SHP77 (cell line): ENCODE data around the gene SMURF2.

Source experiments
- DNase-seq, 2 experiments: peaks; one replicate each; lab custom pipeline; 2025; lab: John Stamatoyannopoulos, UW

SMURF2 gene

GRCh38 chr17:64503341-64503740 is 158.8 kb downstream of the SMURF2 start:
- no peak for DNase-seq

DNA sequence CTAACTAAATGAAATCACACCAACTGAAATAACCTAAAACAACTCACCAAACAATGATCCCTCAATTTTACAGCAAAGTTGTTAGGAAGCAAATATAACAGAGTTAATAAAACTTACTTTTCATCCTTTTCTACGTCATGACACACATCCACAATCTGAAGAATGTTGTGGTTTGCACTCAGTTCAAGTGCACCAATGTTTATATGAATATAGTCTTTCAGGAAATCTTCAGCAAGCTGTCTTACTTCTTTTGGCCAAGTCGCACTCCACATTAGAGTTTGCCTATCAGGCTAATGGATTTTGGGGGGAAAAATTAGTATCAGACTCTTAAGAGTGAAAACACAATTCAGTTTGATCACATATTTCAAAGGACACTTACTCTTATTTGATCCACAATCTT is 159.3 kb downstream of the SMURF2 start:
- DNase-seq = no peak

DNA sequence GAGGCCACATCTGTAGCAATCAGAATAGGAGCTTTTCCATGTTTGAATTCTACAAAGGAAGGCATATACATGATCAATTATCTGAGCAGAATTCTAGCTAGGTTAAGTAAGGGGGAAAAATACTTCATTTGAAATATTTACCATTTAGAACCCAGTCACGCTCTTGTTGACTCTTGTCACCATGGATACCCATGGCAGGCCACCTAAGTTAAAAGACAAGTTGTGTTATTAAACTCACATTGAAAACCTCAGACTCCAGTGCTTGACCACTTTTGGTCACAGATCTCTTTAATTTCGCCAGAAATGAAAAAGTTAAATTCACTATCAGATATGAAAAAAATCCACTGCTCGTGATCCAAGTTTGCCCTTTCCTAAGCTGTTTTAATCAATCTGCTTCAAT is 160.1 kb downstream of the SMURF2 start:
- no peak for DNase-seq

GRCh38 chr17:64500862-64501765 is 161.0 kb downstream of the SMURF2 start:
- DNase-seq = no peak

- no peak for DNase-seq
Measured at GRCh38 chr17:64500487-64500859, 161.6 kb downstream of the SMURF2 start.

- no peak for DNase-seq
Measured at GRCh38 chr17:64499805-64500486, 162.2 kb downstream of the SMURF2 start.

- DNase-seq = no peak
Measured at GRCh38 chr17:64498308-64499203, 163.6 kb downstream of the SMURF2 start.

DNA sequence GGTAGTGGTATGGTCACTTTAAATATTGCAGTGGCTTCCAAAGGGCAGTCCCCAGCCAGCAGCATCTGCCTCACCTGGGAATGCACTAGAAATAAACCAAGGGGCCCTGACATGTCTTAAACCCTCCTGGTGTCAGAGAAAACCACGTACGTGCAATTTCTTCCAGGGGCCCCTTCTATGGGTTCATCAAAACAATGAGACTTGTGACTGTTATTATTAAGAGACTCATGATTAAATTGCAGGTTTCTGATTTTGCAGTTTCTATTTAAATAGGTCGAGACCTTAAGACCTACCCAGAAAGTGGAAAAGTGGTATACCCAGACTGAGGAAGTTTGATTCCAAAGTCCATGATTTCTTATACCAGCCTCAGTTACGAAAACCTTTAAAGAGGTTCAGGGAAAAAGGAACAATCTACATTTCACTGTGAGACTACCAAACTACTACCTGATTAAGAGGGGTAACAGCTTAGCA is 164.5 kb downstream of the SMURF2 start:
- no peak for DNase-seq

DNA sequence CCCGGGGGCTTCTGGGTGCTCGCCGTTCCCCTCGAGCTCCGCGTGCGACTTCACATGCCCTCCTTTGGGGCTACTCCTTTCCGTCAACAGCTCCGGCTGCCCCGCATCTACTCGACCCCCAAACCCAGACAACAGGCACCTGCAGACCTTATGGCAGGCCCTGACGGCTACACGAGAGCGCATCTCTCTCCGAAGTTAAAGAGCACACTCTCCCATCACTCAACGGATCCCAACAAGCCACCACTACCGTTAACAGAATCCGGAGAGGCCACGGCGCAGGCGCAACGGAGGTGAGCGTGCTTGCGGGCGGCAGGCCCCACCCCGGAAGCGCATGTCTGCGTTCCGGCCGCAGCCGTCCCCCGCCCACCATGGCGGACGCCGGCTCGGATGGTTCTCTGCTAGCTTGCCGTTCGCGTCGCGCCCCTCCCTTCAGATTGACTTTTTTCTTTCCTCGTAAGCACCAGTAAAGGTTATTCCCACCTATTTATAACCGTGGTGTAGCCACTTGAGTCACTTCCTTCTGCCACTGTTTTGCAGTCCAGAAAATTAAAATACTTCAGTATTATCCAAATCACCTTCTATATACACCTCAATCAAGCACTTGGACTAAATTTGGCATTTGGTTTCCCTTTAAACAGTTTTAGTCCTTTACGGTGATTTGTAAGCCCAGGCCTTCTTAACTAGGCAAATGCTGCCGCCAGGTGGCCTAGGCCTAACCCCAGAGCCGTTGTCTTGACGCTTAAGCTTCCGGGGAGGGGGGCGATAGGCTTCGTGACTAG is 165.1 kb downstream of the SMURF2 start, which contains the start of gene POLG2:
Gene POLG2 (minus strand): TSS at position 269 of the 779 bp plus-strand sequence. CDS start 86 bp downstream, at position 183.
- DNase-seq = peak; percentile 87 to 95

GRCh38 chr17:64496348-64496785 is 165.7 kb downstream of the SMURF2 start:
- DNase-seq = peak in 1 of 2 experiments; percentile 36
